Hematopoietic multipotent progenitor cell treated with erythropoietin and hydrocortisone succinate and interleukin-3 and kit ligand, for 15 days (in vitro differentiated cells): ENCODE data around the gene PPA1.
"Not testable (repeated sequence)": the region's sequence is repeated elsewhere in the genome, so short reads cannot be mapped to it uniquely, and the experiment has no call there.

Source experiments
- DNase-seq: peaks from one replicate; pipeline ENCODE4 v3.0.0-alpha.2; 2015; ENCODE audit warnings: low spot score

Gene PPA1

GRCh38 chr10:70233109-70233938 lies at the start of gene PPA1:
Gene PPA1, minus strand, starts transcription at chr10:70233429. Its CDS starts 102 bp downstream, at chr10:70233327.
- DNase-seq, result peak; percentile 98

- DNase-seq, result no peak
These were observed 48.4 kb upstream of the PPA1 start for GRCh38 chr10:70281609-70282008.

- no peak for DNase-seq
These were observed 46.9 kb upstream of the PPA1 start for GRCh38 chr10:70280099-70280498.

GRCh38 chr10:70277396-70278030 lies 44.3 kb upstream of the PPA1 start:
- no peak for DNase-seq

GRCh38 chr10:70274643-70275042 lies 41.4 kb upstream of the PPA1 start:
- no peak for DNase-seq

- no peak for DNase-seq
These were observed 39.7 kb upstream of the PPA1 start for GRCh38 chr10:70272925-70273316.

- no peak for DNase-seq
These were observed 39.0 kb upstream of the PPA1 start for GRCh38 chr10:70271996-70272924.

GRCh38 chr10:70270952-70271351 lies 37.7 kb upstream of the PPA1 start:
- no peak for DNase-seq

- DNase-seq, result no peak
These were observed 36.5 kb upstream of the PPA1 start for GRCh38 chr10:70269741-70270140.

GRCh38 chr10:70268376-70268775 lies 35.1 kb upstream of the PPA1 start:
- DNase-seq, result no peak

GRCh38 chr10:70267161-70267933 lies 34.1 kb upstream of the PPA1 start:
- DNase-seq, result peak; percentile 17

GRCh38 chr10:70266701-70267100 lies 33.5 kb upstream of the PPA1 start:
- no peak for DNase-seq

GRCh38 chr10:70266056-70266455 lies 32.8 kb upstream of the PPA1 start:
- DNase-seq, result no peak

- DNase-seq, result no peak
These were observed 31.9 kb upstream of the PPA1 start for GRCh38 chr10:70265032-70265689.

GRCh38 chr10:70260734-70261133 lies 27.5 kb upstream of the PPA1 start:
- DNase-seq, result no peak

- DNase-seq, result no peak
These were observed 27.0 kb upstream of the PPA1 start for GRCh38 chr10:70260259-70260658.

- DNase-seq, result no peak
These were observed 25.0 kb upstream of the PPA1 start for GRCh38 chr10:70258216-70258615.

- DNase-seq, result not testable (repeated sequence)
These were observed 24.6 kb upstream of the PPA1 start for GRCh38 chr10:70257816-70258215.

GRCh38 chr10:70256463-70256862 lies 23.2 kb upstream of the PPA1 start:
- no peak for DNase-seq

GRCh38 chr10:70255329-70256299 lies 22.4 kb upstream of the PPA1 start:
- no peak for DNase-seq
